GM23338 (cell line): ENCODE measurements around the gene TGFBR3.

ENCODE experiments used
- CTCF ChIP-seq, 2 experiments: fragments of 200-600 bp in 1 of 2; sonication (generic) in 1 of 2; conservative IDR thresholded peaks; 2 replicates each; pipeline versions ENCODE4 v1.5.1 to v1.6.1; 2016 to 2017; ENCODE audit warnings: antibody characterized with exemption in 2 of 2, low read depth in 2 of 2, mild to moderate bottlenecking in 2 of 2, moderate library complexity in 1 of 2
- EZH2 ChIP-seq: fragments of 200-600 bp; sonication (generic); IDR thresholded peaks from one replicate; pipeline ENCODE4 v1.8.0; 2017; ENCODE audit warnings: antibody characterized with exemption, mild to moderate bottlenecking, low read depth; ENCODE audit not compliant: unreplicated experiment
- POLR2AphosphoS5 ChIP-seq: IDR thresholded peaks from 2 replicates; pipeline ENCODE4 v1.6.1; 2016; ENCODE audit warnings: antibody characterized with exemption, low read depth
- REST ChIP-seq: IDR thresholded peaks from one replicate; pipeline ENCODE4 v1.6.1; 2018; ENCODE audit warnings: antibody characterized with exemption; ENCODE audit not compliant: unreplicated experiment

GRCh38 chr1:91736146-91736714 is 149.7 kb downstream of the TGFBR3 start:
- TF ChIP-seq REST: no peak
- no peak for TF ChIP-seq CTCF (conservative IDR thresholded peaks at IDR 0.05; ENCODE audit: low read depth in 2 of 2)
- TF ChIP-seq EZH2: no peak
- TF ChIP-seq POLR2AphosphoS5: no peak
